ENCODE measurements around the gene GLS. TPM values are rescaled to one million over a fixed set of nuclear protein-coding genes. Genes with fewer than 3 reads are reported as not detected.
"Not testable (repeated sequence)": the region's sequence is repeated elsewhere in the genome, so short reads cannot be mapped to it uniquely, and the experiment has no call there.

Gene GLS
- total and polyA plus RNA-seq, 3 experiments from 2014 or later: 50.9 to 222 (median 209) TPM

- Histone ChIP-seq H3K4me3 (ENCODE audit: low read length) (no peak overlapping the region), H3K4me1 (ENCODE audit: insufficient read depth, low read length) (no peaks in the 10 kb centered on the region), H3K9me3 (ENCODE audit: low read length) (no peaks in the 10 kb centered on the region), H3K27me3 (ENCODE audit: insufficient read depth, low read length, poor library complexity, severe bottlenecking) (no peaks in the 10 kb centered on the region), H3K36me3 (ENCODE audit: insufficient read depth, low read length) (peaks cover 94% of the 10 kb centered on the region), H3K27ac (ENCODE audit: low read depth, low read length) (no peak overlapping the region)
- DNase-seq: no peak
- Mint-ChIP-seq H3K4me1 (peaks cover 6 to 29% (median 23%) of the 10 kb centered on the region in 3 donors), H3K27me3 (no peaks in the 10 kb centered on the region), H3K9me3 (no peaks in the 10 kb centered on the region), H3K4me3 (peak overlapping the region in 1 of 7 donors; percentile 41), H3K27ac (peak overlapping the region in 4 of 8 donors; percentile 23 to 75 (median 60)), H3K36me3 (peaks cover 22 to 91% (median 32%) of the 10 kb centered on the region in 3 donors)
- ChIA-PET CTCF (interaction anchor here (1.4 kb wide), 1 partner anchor 13 kb away, joined by 4 read pairs; no protein-coding TSS in a partner anchor), POLR2A (no interaction called here)
Observed at GRCh38 chr2:190990132-190990531, 109.5 kb downstream of the GLS start.

- Mint-ChIP-seq H3K4me1 (peaks cover 16 to 39% (median 34%) of the 10 kb centered on the region in 3 donors), H3K27ac (peak overlapping the region in 5 of 8 donors; percentile 25 to 69 (median 52)), H3K36me3 (peaks cover 30 to 93% (median 56%) of the 10 kb centered on the region in 3 donors), H3K9me3 (no peaks in the 10 kb centered on the region), H3K27me3 (no peaks in the 10 kb centered on the region), H3K4me3 (no peak overlapping the region)
- CTCF ChIA-PET: interaction anchor here (1.4 kb wide), 2 partner anchors 14 to 26 kb away, joined by 3 to 6 read pairs; no protein-coding TSS in a partner anchor
- Histone ChIP-seq H3K27ac (ENCODE audit: low read depth, low read length) (no peak overlapping the region), H3K9me3 (ENCODE audit: low read length) (no peaks in the 10 kb centered on the region), H3K27me3 (ENCODE audit: insufficient read depth, low read length, poor library complexity, severe bottlenecking) (no peaks in the 10 kb centered on the region), H3K36me3 (ENCODE audit: insufficient read depth, low read length) (peaks cover 94% of the 10 kb centered on the region), H3K4me3 (ENCODE audit: low read length) (no peak overlapping the region), H3K4me1 (ENCODE audit: insufficient read depth, low read length) (no peaks in the 10 kb centered on the region)
- no peak for DNase-seq
- POLR2A ChIA-PET: no interaction called here
Observed at GRCh38 chr2:190993292-190993643, 112.6 kb downstream of the GLS start.

GRCh38 chr2:190994148-190994547 is 113.5 kb downstream of the GLS start:
- no peak overlapping the region for H3K4me3 Mint-ChIP-seq
- POLR2A ChIA-PET: no interaction called here
- Histone ChIP-seq H3K9me3 (ENCODE audit: low read length) (no peaks in the 10 kb centered on the region), H3K27me3 (ENCODE audit: insufficient read depth, low read length, poor library complexity, severe bottlenecking) (no peaks in the 10 kb centered on the region), H3K4me3 (ENCODE audit: low read length) (no peak overlapping the region), H3K36me3 (ENCODE audit: insufficient read depth, low read length) (peaks cover 93% of the 10 kb centered on the region), H3K27ac (ENCODE audit: low read depth, low read length) (no peak overlapping the region), H3K4me1 (ENCODE audit: insufficient read depth, low read length) (no peaks in the 10 kb centered on the region)
- H3K27ac Mint-ChIP-seq: peak overlapping the region in 4 of 8 donors; percentile 24 to 66 (median 48)
- no peak for DNase-seq
- H3K9me3 Mint-ChIP-seq: no peaks in the 10 kb centered on the region
- H3K4me1 Mint-ChIP-seq: peaks cover 18 to 39% (median 38%) of the 10 kb centered on the region in 3 donors
- peaks cover 30 to 90% (median 54%) of the 10 kb centered on the region in 3 donors for H3K36me3 Mint-ChIP-seq
- no peaks in the 10 kb centered on the region for H3K27me3 Mint-ChIP-seq
- CTCF ChIA-PET: interaction anchor here (1.1 to 1.4 kb wide), 3 partner anchors 13 to 27 kb away, joined by 3 to 6 read pairs (median 3); no protein-coding TSS in a partner anchor

GRCh38 chr2:190995315-190995714 is 114.7 kb downstream of the GLS start:
- H3K4me3 Mint-ChIP-seq; H3K9me3 Mint-ChIP-seq; H3K4me3 ChIP-seq (ENCODE audit: low read length); H3K4me1 ChIP-seq (ENCODE audit: insufficient read depth, low read length); H3K9me3 ChIP-seq (ENCODE audit: low read length); H3K27me3 ChIP-seq (ENCODE audit: insufficient read depth, low read length, poor library complexity, severe bottlenecking); DNase-seq; H3K27me3 Mint-ChIP-seq; H3K27ac ChIP-seq (ENCODE audit: low read depth, low read length): not testable (repeated sequence)
- CTCF ChIA-PET: interaction anchor here (2.5 kb wide), 1 partner anchor 28 kb away, joined by 8 read pairs; no protein-coding TSS in a partner anchor
- Mint-ChIP-seq H3K27ac (peak overlapping the region in 7 of 8 donors; percentile 13 to 87 (median 82)), H3K36me3 (peaks cover 24 to 90% (median 50%) of the 10 kb centered on the region in 3 donors), H3K4me1 (peaks cover 22 to 50% (median 47%) of the 10 kb centered on the region in 3 donors)
- POLR2A ChIA-PET: interaction anchor here (1.1 kb wide), 1 partner anchor 14 kb away, joined by 3 read pairs; no protein-coding TSS in a partner anchor
- H3K36me3 ChIP-seq (ENCODE audit: insufficient read depth, low read length): peaks cover 93% of the 10 kb centered on the region

GRCh38 chr2:190996338-190996946 is 115.8 kb downstream of the GLS start:
- no peaks in the 10 kb centered on the region for H3K4me1 ChIP-seq (ENCODE audit: insufficient read depth, low read length)
- DNase-seq: peak in 4 of 5 donors; percentile 18 to 69 (median 35)
- Mint-ChIP-seq H3K4me1 (peaks cover 28 to 60% (median 53%) of the 10 kb centered on the region in 3 donors), H3K9me3 (no peaks in the 10 kb centered on the region), H3K36me3 (peaks cover 23 to 90% (median 52%) of the 10 kb centered on the region in 3 donors), H3K4me3 (no peak overlapping the region), H3K27me3 (no peaks in the 10 kb centered on the region), H3K27ac (peak overlapping the region; percentile 4 to 87 (median 83))
- no peaks in the 10 kb centered on the region for H3K27me3 ChIP-seq (ENCODE audit: insufficient read depth, low read length, poor library complexity, severe bottlenecking)
- H3K4me3 ChIP-seq (ENCODE audit: low read length): no peak overlapping the region
- CTCF ChIA-PET: interaction anchor here (0.8 to 2.5 kb wide), 13 partner anchors 15 to 212 kb away, joined by 3 to 13 read pairs (median 5); no protein-coding TSS in a partner anchor
- H3K36me3 ChIP-seq (ENCODE audit: insufficient read depth, low read length): peaks cover 93% of the 10 kb centered on the region
- POLR2A ChIA-PET: interaction anchor here (1.1 kb wide), 1 partner anchor 13 kb away, joined by 3 read pairs; no protein-coding TSS in a partner anchor
- H3K27ac ChIP-seq (ENCODE audit: low read depth, low read length): no peak overlapping the region
- no peaks in the 10 kb centered on the region for H3K9me3 ChIP-seq (ENCODE audit: low read length)

GRCh38 chr2:190996947-190997346 is 116.3 kb downstream of the GLS start:
- Histone ChIP-seq H3K27ac (ENCODE audit: low read depth, low read length) (no peak overlapping the region), H3K4me1 (ENCODE audit: insufficient read depth, low read length) (peaks cover 2% of the 10 kb centered on the region), H3K27me3 (ENCODE audit: insufficient read depth, low read length, poor library complexity, severe bottlenecking) (no peaks in the 10 kb centered on the region), H3K9me3 (ENCODE audit: low read length) (no peaks in the 10 kb centered on the region), H3K4me3 (ENCODE audit: low read length) (no peak overlapping the region), H3K36me3 (ENCODE audit: insufficient read depth, low read length) (peaks cover 93% of the 10 kb centered on the region)
- CTCF ChIA-PET: interaction anchor here (0.8 to 2.5 kb wide), 15 partner anchors 10 to 213 kb away, joined by 3 to 13 read pairs (median 4); no protein-coding TSS in a partner anchor
- peaks cover 23 to 91% (median 53%) of the 10 kb centered on the region in 3 donors for H3K36me3 Mint-ChIP-seq
- no peaks in the 10 kb centered on the region for H3K9me3 Mint-ChIP-seq
- H3K27ac Mint-ChIP-seq: peak overlapping the region; percentile 4 to 87 (median 74)
- POLR2A ChIA-PET: no interaction called here
- H3K27me3 Mint-ChIP-seq: no peaks in the 10 kb centered on the region
- H3K4me1 Mint-ChIP-seq: peaks cover 30 to 65% (median 57%) of the 10 kb centered on the region in 3 donors
- H3K4me3 Mint-ChIP-seq: no peak overlapping the region
- DNase-seq: no peak

GRCh38 chr2:190997526-190998113 is 117.0 kb downstream of the GLS start:
- no peak overlapping the region for H3K27ac ChIP-seq (ENCODE audit: low read depth, low read length)
- no peak overlapping the region for H3K4me3 ChIP-seq (ENCODE audit: low read length)
- CTCF ChIA-PET: interaction anchor here (0.9 to 2.5 kb wide), 9 partner anchors 10 to 158 kb away, joined by 3 to 13 read pairs (median 5); no protein-coding TSS in a partner anchor
- no peak overlapping the region for H3K4me3 Mint-ChIP-seq
- H3K9me3 Mint-ChIP-seq: no peaks in the 10 kb centered on the region
- peaks cover 23 to 91% (median 55%) of the 10 kb centered on the region in 3 donors for H3K36me3 Mint-ChIP-seq
- H3K4me1 ChIP-seq (ENCODE audit: insufficient read depth, low read length): peaks cover 6% of the 10 kb centered on the region
- peaks cover 93% of the 10 kb centered on the region for H3K36me3 ChIP-seq (ENCODE audit: insufficient read depth, low read length)
- no peaks in the 10 kb centered on the region for H3K27me3 ChIP-seq (ENCODE audit: insufficient read depth, low read length, poor library complexity, severe bottlenecking)
- H3K27ac Mint-ChIP-seq: peak overlapping the region in 7 of 8 donors; percentile 5 to 87 (median 75)
- no peak for DNase-seq
- no peaks in the 10 kb centered on the region for H3K27me3 Mint-ChIP-seq
- no peaks in the 10 kb centered on the region for H3K9me3 ChIP-seq (ENCODE audit: low read length)
- H3K4me1 Mint-ChIP-seq: peaks cover 34 to 70% (median 59%) of the 10 kb centered on the region in 3 donors
- POLR2A ChIA-PET: no interaction called here
